Measurements from ENCODE around the gene CHST2. TPM values are rescaled to one million over a fixed set of nuclear protein-coding genes. Genes with fewer than 3 reads are reported as not detected.

CHST2 gene
- total RNA-seq, 1 donor from 2014 or later, result 2.1 TPM

DNA sequence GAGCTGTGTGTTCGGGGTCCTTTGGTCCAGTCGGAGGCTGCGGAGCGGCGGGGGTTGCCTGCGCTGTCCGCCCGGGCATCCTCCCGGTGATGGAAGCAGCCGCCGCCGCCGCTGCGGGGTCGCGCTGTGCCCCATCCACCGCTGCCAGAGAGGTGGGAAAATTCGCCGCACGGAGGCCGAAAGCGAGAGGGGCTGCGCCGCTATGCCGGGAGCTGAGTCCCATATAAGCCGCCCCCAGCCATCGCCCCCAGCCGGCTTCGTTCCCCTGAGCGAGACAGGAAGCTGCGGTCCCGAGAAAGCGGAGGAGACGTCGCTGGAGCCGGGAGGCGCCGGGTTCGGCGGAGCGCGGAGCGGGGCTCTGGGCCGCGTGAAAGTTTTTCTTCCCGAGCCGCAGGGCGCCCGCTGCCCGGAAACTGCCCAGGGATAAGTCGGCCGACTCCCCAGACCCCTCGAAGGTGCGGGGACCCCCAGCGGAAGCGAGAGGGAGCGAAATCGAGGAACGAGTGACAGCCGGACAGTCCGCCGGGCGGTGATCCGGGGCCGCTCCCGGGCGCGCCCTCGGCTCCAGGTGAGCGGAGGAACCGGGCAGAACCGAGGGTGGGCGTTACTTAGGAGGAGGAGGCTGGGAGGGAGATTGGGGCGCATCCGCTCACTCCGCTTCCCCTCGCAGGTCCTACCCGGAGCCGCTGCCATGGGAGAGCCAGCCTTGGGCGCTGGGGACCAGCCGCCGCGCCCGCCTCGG lies 574 bp downstream of the CHST2 start:
- peaks cover 3% of the 10 kb centered on the region for H3K27me3 ChIP-seq (ENCODE audit: control insufficient read depth, insufficient read depth, low read length)
- H3K36me3 ChIP-seq (ENCODE audit: control insufficient read depth, insufficient read depth, low read length), result no peaks in the 10 kb centered on the region
- H3K4me3 ChIP-seq (ENCODE audit: low read depth, low read length), result peak overlapping the region; percentile 70
- no peak for DNase-seq (ENCODE audit: low read depth)
- TF ChIP-seq, protein P1, sequence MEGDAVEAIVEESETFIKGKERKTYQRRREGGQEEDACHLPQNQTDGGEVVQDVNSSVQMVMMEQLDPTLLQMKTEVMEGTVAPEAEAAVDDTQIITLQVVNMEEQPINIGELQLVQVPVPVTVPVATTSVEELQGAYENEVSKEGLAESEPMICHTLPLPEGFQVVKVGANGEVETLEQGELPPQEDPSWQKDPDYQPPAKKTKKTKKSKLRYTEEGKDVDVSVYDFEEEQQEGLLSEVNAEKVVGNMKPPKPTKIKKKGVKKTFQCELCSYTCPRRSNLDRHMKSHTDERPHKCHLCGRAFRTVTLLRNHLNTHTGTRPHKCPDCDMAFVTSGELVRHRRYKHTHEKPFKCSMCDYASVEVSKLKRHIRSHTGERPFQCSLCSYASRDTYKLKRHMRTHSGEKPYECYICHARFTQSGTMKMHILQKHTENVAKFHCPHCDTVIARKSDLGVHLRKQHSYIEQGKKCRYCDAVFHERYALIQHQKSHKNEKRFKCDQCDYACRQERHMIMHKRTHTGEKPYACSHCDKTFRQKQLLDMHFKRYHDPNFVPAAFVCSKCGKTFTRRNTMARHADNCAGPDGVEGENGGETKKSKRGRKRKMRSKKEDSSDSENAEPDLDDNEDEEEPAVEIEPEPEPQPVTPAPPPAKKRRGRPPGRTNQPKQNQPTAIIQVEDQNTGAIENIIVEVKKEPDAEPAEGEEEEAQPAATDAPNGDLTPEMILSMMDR (IDR thresholded peaks at IDR 0.05; ENCODE audit: insufficient read depth, low read length, severe bottlenecking), result no peak
- FAIRE-seq, result no peak

DNA sequence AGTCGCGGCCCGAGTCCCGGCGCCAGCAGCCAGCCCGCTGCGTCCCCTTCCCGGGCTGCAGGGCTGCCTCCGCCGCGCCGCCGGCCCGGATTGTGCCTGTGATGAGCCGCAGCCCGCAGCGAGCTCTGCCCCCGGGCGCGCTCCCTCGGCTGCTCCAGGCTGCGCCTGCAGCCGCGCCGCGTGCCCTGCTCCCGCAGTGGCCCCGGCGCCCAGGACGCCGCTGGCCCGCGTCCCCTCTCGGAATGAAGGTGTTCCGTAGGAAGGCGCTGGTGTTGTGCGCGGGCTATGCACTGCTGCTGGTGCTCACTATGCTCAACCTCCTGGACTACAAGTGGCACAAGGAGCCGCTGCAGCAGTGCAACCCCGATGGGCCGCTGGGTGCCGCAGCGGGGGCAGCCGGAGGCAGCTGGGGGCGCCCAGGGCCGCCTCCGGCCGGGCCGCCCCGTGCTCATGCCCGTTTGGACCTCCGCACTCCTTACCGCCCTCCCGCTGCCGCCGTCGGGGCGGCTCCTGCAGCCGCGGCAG lies 1.2 kb downstream of the CHST2 start:
- DNase-seq (ENCODE audit: low read depth), result no peak
- Histone ChIP-seq H3K4me3 (ENCODE audit: low read depth, low read length) (peak overlapping the region; percentile 70), H3K27me3 (ENCODE audit: control insufficient read depth, insufficient read depth, low read length) (peaks cover 3% of the 10 kb centered on the region), H3K36me3 (ENCODE audit: control insufficient read depth, insufficient read depth, low read length) (no peaks in the 10 kb centered on the region)
- TF ChIP-seq, protein P1 (IDR thresholded peaks at IDR 0.05; ENCODE audit: insufficient read depth, low read length, severe bottlenecking), result peak; percentile 10
- no peak for FAIRE-seq

DNA sequence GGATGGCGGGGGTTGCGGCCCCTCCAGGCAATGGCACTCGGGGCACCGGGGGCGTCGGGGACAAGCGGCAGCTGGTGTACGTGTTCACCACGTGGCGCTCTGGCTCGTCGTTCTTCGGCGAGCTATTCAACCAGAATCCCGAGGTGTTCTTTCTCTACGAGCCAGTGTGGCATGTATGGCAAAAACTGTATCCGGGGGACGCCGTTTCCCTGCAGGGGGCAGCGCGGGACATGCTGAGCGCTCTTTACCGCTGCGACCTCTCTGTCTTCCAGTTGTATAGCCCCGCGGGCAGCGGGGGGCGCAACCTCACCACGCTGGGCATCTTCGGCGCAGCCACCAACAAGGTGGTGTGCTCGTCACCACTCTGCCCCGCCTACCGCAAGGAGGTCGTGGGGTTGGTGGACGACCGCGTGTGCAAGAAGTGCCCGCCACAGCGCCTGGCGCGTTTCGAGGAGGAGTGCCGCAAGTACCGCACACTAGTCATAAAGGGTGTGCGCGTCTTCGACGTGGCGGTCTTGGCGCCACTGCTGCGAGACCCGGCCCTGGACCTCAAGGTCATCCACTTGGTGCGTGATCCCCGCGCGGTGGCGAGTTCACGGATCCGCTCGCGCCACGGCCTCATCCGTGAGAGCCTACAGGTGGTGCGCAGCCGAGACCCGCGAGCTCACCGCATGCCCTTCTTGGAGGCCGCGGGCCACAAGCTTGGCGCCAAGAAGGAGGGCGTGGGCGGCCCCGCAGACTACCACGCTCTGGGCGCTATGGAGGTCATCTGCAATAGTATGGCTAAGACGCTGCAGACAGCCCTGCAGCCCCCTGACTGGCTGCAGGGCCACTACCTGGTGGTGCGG lies 1.9 kb downstream of the CHST2 start:
- no peak for FAIRE-seq
- DNase-seq (ENCODE audit: low read depth), result no peak
- no peaks in the 10 kb centered on the region for H3K36me3 ChIP-seq (ENCODE audit: control insufficient read depth, insufficient read depth, low read length)
- H3K27me3 ChIP-seq (ENCODE audit: control insufficient read depth, insufficient read depth, low read length), result peaks cover 3% of the 10 kb centered on the region
- TF ChIP-seq, protein P1 (IDR thresholded peaks at IDR 0.05; ENCODE audit: insufficient read depth, low read length, severe bottlenecking), result peak; percentile 22
- H3K4me3 ChIP-seq (ENCODE audit: low read depth, low read length), result peak overlapping the region; percentile 70

DNA sequence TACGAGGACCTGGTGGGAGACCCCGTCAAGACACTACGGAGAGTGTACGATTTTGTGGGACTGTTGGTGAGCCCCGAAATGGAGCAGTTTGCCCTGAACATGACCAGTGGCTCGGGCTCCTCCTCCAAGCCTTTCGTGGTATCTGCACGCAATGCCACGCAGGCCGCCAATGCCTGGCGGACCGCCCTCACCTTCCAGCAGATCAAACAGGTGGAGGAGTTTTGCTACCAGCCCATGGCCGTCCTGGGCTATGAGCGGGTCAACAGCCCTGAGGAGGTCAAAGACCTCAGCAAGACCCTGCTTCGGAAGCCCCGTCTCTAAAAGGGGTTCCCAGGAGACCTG lies 2.5 kb downstream of the CHST2 start:
- FAIRE-seq, result no peak
- DNase-seq (ENCODE audit: low read depth), result no peak
- TF ChIP-seq, protein P1 (IDR thresholded peaks at IDR 0.05; ENCODE audit: insufficient read depth, low read length, severe bottlenecking), result no peak
- no peak overlapping the region for H3K4me3 ChIP-seq (ENCODE audit: low read depth, low read length)
- no peaks in the 10 kb centered on the region for H3K36me3 ChIP-seq (ENCODE audit: control insufficient read depth, insufficient read depth, low read length)
- peaks cover 3% of the 10 kb centered on the region for H3K27me3 ChIP-seq (ENCODE audit: control insufficient read depth, insufficient read depth, low read length)

- no peaks in the 10 kb centered on the region for H3K36me3 ChIP-seq (ENCODE audit: control insufficient read depth, insufficient read depth, low read length)
- TF ChIP-seq, protein P1 (IDR thresholded peaks at IDR 0.05; ENCODE audit: insufficient read depth, low read length, severe bottlenecking), result no peak
- DNase-seq (ENCODE audit: low read depth), result no peak
- peaks cover 3% of the 10 kb centered on the region for H3K27me3 ChIP-seq (ENCODE audit: control insufficient read depth, insufficient read depth, low read length)
- no peak overlapping the region for H3K4me3 ChIP-seq (ENCODE audit: low read depth, low read length)
- FAIRE-seq, result no peak
Observed at GRCh38 chr3:143122608-143123352, 3.2 kb downstream of the CHST2 start.

Measured in bronchial epithelial cell (primary cell).